Measurements from ENCODE around the gene LRRC4C.

LRRC4C gene

GRCh38 chr11:41328324-41328723 lies 131.1 kb downstream of the LRRC4C start:
- Histone ChIP-seq H3K4me1 (ENCODE audit: insufficient read depth, low read length, severe bottlenecking) (no peaks in the 10 kb centered on the region), H4K20me1 (ENCODE audit: insufficient read depth, low read length) (no peaks in the 10 kb centered on the region), H3K27ac (ENCODE audit: low read depth, low read length, poor library complexity, severe bottlenecking) (no peak overlapping the region), H3K9me2 (ENCODE audit: low read depth, low read length) (no peaks in the 10 kb centered on the region), H3K4me2 (ENCODE audit: low read length) (no peak overlapping the region), H3K27me3 (ENCODE audit: insufficient read depth, low read length) (no peaks in the 10 kb centered on the region), H2AFZ (ENCODE audit: low read length) (no peak overlapping the region), H3K9ac (ENCODE audit: low read length) (no peak overlapping the region), H3K4me3 (ENCODE audit: low read depth, low read length, poor library complexity, severe bottlenecking) (no peak overlapping the region), H3K36me3 (ENCODE audit: insufficient read depth, low read length) (no peaks in the 10 kb centered on the region), H3K9me3 (ENCODE audit: low read length) (no peaks in the 10 kb centered on the region), H3K79me2 (ENCODE audit: insufficient read depth, low read length) (no peaks in the 10 kb centered on the region), H3F3A (ENCODE audit: insufficient read depth, low read length) (no peaks in the 10 kb centered on the region)
- no peak for TF ChIP-seq EZH2 (IDR thresholded peaks at IDR 0.05; ENCODE audit: borderline replicate concordance, low read length)
- TF ChIP-seq CTCF (IDR thresholded peaks at IDR 0.05; ENCODE audit: low read length) = no peak

GRCh38 chr11:41323446-41323845 lies 136.0 kb downstream of the LRRC4C start:
- Histone ChIP-seq H3K9me3 (ENCODE audit: low read length) (no peaks in the 10 kb centered on the region), H3K4me1 (ENCODE audit: insufficient read depth, low read length, severe bottlenecking) (no peaks in the 10 kb centered on the region), H3K27me3 (ENCODE audit: insufficient read depth, low read length) (no peaks in the 10 kb centered on the region), H3K36me3 (ENCODE audit: insufficient read depth, low read length) (no peaks in the 10 kb centered on the region), H3K9ac (ENCODE audit: low read length) (no peak overlapping the region), H2AFZ (ENCODE audit: low read length) (no peak overlapping the region), H3K4me3 (ENCODE audit: low read depth, low read length, poor library complexity, severe bottlenecking) (no peak overlapping the region), H3F3A (ENCODE audit: insufficient read depth, low read length) (no peaks in the 10 kb centered on the region), H4K20me1 (ENCODE audit: insufficient read depth, low read length) (no peaks in the 10 kb centered on the region), H3K79me2 (ENCODE audit: insufficient read depth, low read length) (no peaks in the 10 kb centered on the region), H3K9me2 (ENCODE audit: low read depth, low read length) (no peaks in the 10 kb centered on the region), H3K4me2 (ENCODE audit: low read length) (no peak overlapping the region), H3K27ac (ENCODE audit: low read depth, low read length, poor library complexity, severe bottlenecking) (no peak overlapping the region)
- TF ChIP-seq CTCF (IDR thresholded peaks at IDR 0.05; ENCODE audit: low read length) (no peak), EZH2 (IDR thresholded peaks at IDR 0.05; ENCODE audit: borderline replicate concordance, low read length) (no peak)

- H3K27ac ChIP-seq (ENCODE audit: low read depth, low read length, poor library complexity, severe bottlenecking) = no peak overlapping the region
- no peaks in the 10 kb centered on the region for H3F3A ChIP-seq (ENCODE audit: insufficient read depth, low read length)
- H3K79me2 ChIP-seq (ENCODE audit: insufficient read depth, low read length) = no peaks in the 10 kb centered on the region
- no peak overlapping the region for H2AFZ ChIP-seq (ENCODE audit: low read length)
- H3K36me3 ChIP-seq (ENCODE audit: insufficient read depth, low read length) = no peaks in the 10 kb centered on the region
- no peaks in the 10 kb centered on the region for H3K9me2 ChIP-seq (ENCODE audit: low read depth, low read length)
- H3K9me3 ChIP-seq (ENCODE audit: low read length) = no peaks in the 10 kb centered on the region
- H4K20me1 ChIP-seq (ENCODE audit: insufficient read depth, low read length) = no peaks in the 10 kb centered on the region
- no peak overlapping the region for H3K4me2 ChIP-seq (ENCODE audit: low read length)
- H3K4me3 ChIP-seq (ENCODE audit: low read depth, low read length, poor library complexity, severe bottlenecking) = no peak overlapping the region
- no peak for TF ChIP-seq CTCF (IDR thresholded peaks at IDR 0.05; ENCODE audit: low read length)
- TF ChIP-seq EZH2 (IDR thresholded peaks at IDR 0.05; ENCODE audit: borderline replicate concordance, low read length) = no peak
- H3K4me1 ChIP-seq (ENCODE audit: insufficient read depth, low read length, severe bottlenecking) = no peaks in the 10 kb centered on the region
- H3K27me3 ChIP-seq (ENCODE audit: insufficient read depth, low read length) = no peaks in the 10 kb centered on the region
- H3K9ac ChIP-seq (ENCODE audit: low read length) = no peak overlapping the region
Measured at GRCh38 chr11:41320653-41321052, 138.8 kb downstream of the LRRC4C start.

Data from OCI-LY1 (cell line).